C4-2B (cell line): ENCODE data around the gene ABCC2.

ENCODE experiments used
- H3K27ac ChIP-seq: fragments of 450-650 bp; 2 replicates; pipeline ENCODE4 v1.5.1; 2017
- CTCF ChIP-seq: fragments of 450-650 bp; conservative IDR thresholded peaks from 2 replicates; pipeline ENCODE4 v1.5.1; 2017; ENCODE audit warnings: mild to moderate bottlenecking
- ZFX ChIP-seq: fragments of 450-650 bp; IDR thresholded peaks from 2 replicates; pipeline ENCODE4 v1.6.1; 2017

ABCC2 gene

GRCh38 chr10:99748823-99749451, 33.5 kb upstream of the ABCC2 start:
- no peak overlapping the region for H3K27ac ChIP-seq
- TF ChIP-seq CTCF (no peak), ZFX (no peak)

GRCh38 chr10:99750641-99751040, 31.8 kb upstream of the ABCC2 start:
- TF ChIP-seq ZFX: no peak
- no peak for TF ChIP-seq CTCF
- no peak overlapping the region for H3K27ac ChIP-seq

GRCh38 chr10:99754670-99755069, 27.8 kb upstream of the ABCC2 start:
- H3K27ac ChIP-seq: no peak overlapping the region
- TF ChIP-seq ZFX (no peak), CTCF (no peak)

- no peak overlapping the region for H3K27ac ChIP-seq
- TF ChIP-seq ZFX: no peak
- TF ChIP-seq CTCF: no peak
Observed at GRCh38 chr10:99756159-99756558, 26.3 kb upstream of the ABCC2 start.

- no peak overlapping the region for H3K27ac ChIP-seq
- no peak for TF ChIP-seq ZFX
- no peak for TF ChIP-seq CTCF
Observed at GRCh38 chr10:99758211-99758891, 24.1 kb upstream of the ABCC2 start.

GRCh38 chr10:99760321-99760720, 22.1 kb upstream of the ABCC2 start:
- TF ChIP-seq ZFX (no peak), CTCF (no peak)
- H3K27ac ChIP-seq: no peak overlapping the region

GRCh38 chr10:99761365-99761764, 21.1 kb upstream of the ABCC2 start:
- H3K27ac ChIP-seq: no peak overlapping the region
- TF ChIP-seq CTCF (no peak), ZFX (no peak)
